ENCODE data around the gene VIT. TPM values are rescaled to one million over a fixed set of nuclear protein-coding genes. Genes with fewer than 3 reads are reported as not detected.

The VIT gene
- total and polyA plus RNA-seq, 7 donors: 1.2 to 8.5 (median 4.5) TPM

DNA sequence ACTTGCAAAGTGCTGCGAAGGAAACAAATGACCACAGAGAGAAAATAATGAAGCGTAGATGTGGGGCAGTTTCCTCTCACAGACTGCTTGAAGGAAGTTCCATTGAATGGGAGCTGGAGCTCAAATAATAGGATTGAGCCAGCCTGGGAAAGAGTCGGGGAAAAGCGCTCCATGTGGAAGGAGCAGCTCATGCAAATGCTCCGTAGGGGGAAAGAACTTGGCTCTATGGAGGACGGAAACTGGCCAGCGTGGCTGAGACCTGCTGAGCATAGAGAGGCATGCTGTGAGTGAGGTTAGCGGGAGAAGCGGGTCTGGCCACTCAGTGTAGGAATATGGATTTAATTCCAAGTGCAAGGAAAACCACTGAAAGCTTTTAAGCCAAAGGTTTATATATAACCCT, 28.6 kb upstream of the VIT start:
- no peak for ATAC-seq
- DNase-seq: no peak

DNA sequence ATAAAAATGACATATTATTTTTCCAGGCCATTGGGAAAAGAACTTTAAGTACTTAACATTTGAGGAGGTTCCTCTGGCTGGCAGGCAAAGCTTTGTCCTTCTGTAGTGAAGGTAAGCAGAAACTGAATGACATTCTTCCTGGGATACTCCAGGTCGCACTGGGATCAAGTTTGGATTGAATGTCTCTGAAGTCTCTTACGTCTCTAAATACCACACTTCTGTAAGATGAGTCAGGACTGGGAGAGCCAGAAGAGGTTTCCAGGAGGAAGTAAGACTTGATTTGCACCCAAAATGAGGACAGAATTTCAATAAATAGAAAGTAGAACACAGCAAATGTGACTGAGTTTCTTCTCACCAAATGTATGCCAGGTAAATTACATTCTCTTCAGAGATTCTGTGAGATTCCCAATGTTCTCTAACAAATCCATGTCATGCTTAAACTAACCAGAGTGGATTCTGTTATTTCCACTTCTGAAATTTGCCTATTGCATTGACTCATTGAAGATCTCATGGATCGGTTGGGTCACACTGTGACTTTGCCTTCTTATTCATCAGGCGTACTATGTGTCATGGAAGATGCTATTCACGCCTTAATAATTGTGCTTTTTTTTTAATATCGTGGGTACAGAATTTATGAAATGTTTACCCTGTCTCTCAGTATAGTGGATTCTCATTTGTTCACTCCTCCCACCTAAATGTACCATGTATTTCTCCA, 25.5 kb upstream of the VIT start:
- Histone ChIP-seq H3K4me1 (peaks cover 4% of the 10 kb centered on the region), H3K27ac (no peak overlapping the region), H3K36me3 (ENCODE audit: insufficient read depth in 1 of 2, low read depth in 1 of 2) (no peaks in the 10 kb centered on the region), H3K4me3 (no peak overlapping the region), H3K9me3 (no peaks in the 10 kb centered on the region), H3K27me3 (ENCODE audit: insufficient read depth in 3 of 3, low read length in 2 of 3) (no peaks in the 10 kb centered on the region)
- ATAC-seq: peak in 1 of 4 donors; percentile 43
- TF ChIP-seq, protein P1, sequence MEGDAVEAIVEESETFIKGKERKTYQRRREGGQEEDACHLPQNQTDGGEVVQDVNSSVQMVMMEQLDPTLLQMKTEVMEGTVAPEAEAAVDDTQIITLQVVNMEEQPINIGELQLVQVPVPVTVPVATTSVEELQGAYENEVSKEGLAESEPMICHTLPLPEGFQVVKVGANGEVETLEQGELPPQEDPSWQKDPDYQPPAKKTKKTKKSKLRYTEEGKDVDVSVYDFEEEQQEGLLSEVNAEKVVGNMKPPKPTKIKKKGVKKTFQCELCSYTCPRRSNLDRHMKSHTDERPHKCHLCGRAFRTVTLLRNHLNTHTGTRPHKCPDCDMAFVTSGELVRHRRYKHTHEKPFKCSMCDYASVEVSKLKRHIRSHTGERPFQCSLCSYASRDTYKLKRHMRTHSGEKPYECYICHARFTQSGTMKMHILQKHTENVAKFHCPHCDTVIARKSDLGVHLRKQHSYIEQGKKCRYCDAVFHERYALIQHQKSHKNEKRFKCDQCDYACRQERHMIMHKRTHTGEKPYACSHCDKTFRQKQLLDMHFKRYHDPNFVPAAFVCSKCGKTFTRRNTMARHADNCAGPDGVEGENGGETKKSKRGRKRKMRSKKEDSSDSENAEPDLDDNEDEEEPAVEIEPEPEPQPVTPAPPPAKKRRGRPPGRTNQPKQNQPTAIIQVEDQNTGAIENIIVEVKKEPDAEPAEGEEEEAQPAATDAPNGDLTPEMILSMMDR (IDR thresholded peaks at IDR 0.05): no peak
- no peak for DNase-seq
- intact Hi-C loops (cut with DNase I): loop anchor here in 1 of 2 donors (2.0 kb wide), 1 partner anchor 316 kb away; the partner anchor contains the start of gene CRIM1
- 51 to 82% (median 53%) methylated on average over 6 of the region's 6 CpGs for WGBS, 3 donors

More for the DNA sequence above, 28.6 kb upstream of the VIT start:
- no peaks in the 10 kb centered on the region for H3K36me3 ChIP-seq (ENCODE audit: insufficient read depth in 1 of 2, low read depth in 1 of 2)
- 58 to 63% (median 58%) methylated on average over 9 of the region's 9 CpGs for WGBS, 3 donors
- TF ChIP-seq, protein P1 (IDR thresholded peaks at IDR 0.05): no peak
- H3K27ac ChIP-seq: no peak overlapping the region
- H3K27me3 ChIP-seq (ENCODE audit: insufficient read depth in 3 of 3, low read length in 2 of 3): no peaks in the 10 kb centered on the region
- intact Hi-C loops (cut with DNase I): loop anchor here (10.0 kb wide), 2 partner anchors 103 to 153 kb away; no protein-coding TSS in a partner anchor
- no peaks in the 10 kb centered on the region for H3K9me3 ChIP-seq
- peaks cover 19% of the 10 kb centered on the region for H3K4me1 ChIP-seq
- H3K4me3 ChIP-seq: no peak overlapping the region

DNA sequence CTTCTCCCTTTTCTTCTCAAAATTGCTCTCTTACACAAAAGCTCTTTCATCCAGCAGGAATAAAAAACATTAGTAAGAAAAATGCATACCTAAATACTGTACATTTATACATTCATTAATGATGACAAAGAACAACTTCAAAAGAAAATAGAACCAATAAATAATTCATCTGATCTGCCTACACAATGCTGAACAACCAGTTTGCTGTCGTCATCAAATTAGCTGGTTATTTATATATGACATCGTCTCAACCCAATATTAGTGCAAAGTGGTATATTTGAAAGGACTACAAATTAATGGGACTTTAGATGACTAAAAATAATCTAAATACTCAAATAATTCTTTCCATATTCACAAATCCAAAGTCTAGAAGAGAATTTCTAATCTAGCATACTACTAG, 24.8 kb upstream of the VIT start:
- Histone ChIP-seq H3K27me3 (ENCODE audit: insufficient read depth in 3 of 3, low read length in 2 of 3) (no peaks in the 10 kb centered on the region), H3K4me1 (peaks cover 4% of the 10 kb centered on the region), H3K36me3 (ENCODE audit: insufficient read depth in 1 of 2, low read depth in 1 of 2) (no peaks in the 10 kb centered on the region), H3K9me3 (no peaks in the 10 kb centered on the region), H3K4me3 (no peak overlapping the region), H3K27ac (no peak overlapping the region)
- no peak for DNase-seq
- no peak for ATAC-seq
- TF ChIP-seq, protein P1 (IDR thresholded peaks at IDR 0.05): no peak
- intact Hi-C loops (cut with DNase I): loop anchor here in 1 of 2 donors (2.0 kb wide), 1 partner anchor 317 kb away; the partner anchor contains the start of gene CRIM1
- 55 to 87% (median 57%) methylated on average over 2 of the region's 2 CpGs for WGBS, 3 donors

DNA sequence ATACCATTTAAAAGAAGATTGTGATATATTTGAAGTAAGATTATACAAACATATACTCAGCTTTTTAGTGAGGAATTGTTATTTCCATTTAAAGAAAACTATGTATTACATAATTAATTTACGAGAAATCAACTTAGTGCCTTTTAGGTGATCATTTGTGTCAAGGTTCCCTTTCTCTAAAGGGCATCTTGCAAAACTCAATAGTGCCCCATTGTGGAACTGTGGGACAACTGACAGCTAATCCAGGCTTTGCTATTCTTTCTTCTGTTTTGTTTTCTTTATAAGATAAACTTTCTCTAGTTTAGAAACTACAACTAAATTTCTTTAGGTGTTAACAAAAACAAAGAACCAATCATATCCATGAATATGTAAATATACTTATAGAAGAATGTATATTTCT, 24.3 kb upstream of the VIT start:
- WGBS, 3 donors: 40 to 55% (median 45%) methylated on average over 1 of the region's 1 CpG
- intact Hi-C loops (cut with DNase I): no loop called here
- H3K9me3 ChIP-seq: no peaks in the 10 kb centered on the region

More for the DNA sequence above, 24.3 kb upstream of the VIT start:
- DNase-seq (no peak), ATAC-seq (peak in 3 of 4 donors; percentile 54 to 76 (median 69))
- H3K4me1 ChIP-seq: peaks cover 4% of the 10 kb centered on the region
- no peak overlapping the region for H3K27ac ChIP-seq
- H3K27me3 ChIP-seq (ENCODE audit: insufficient read depth in 3 of 3, low read length in 2 of 3): no peaks in the 10 kb centered on the region
- no peaks in the 10 kb centered on the region for H3K36me3 ChIP-seq (ENCODE audit: insufficient read depth in 1 of 2, low read depth in 1 of 2)
- TF ChIP-seq, protein P1 (IDR thresholded peaks at IDR 0.05): peak; percentile 62
- no peak overlapping the region for H3K4me3 ChIP-seq
